ENCODE results near the gene GRHL3. TPM values are rescaled to one million over a fixed set of nuclear protein-coding genes. Genes with fewer than 3 reads are reported as not detected.

The GRHL3 gene
- total RNA-seq, 1 donor from 2014 or later: 0.12 TPM

DNA sequence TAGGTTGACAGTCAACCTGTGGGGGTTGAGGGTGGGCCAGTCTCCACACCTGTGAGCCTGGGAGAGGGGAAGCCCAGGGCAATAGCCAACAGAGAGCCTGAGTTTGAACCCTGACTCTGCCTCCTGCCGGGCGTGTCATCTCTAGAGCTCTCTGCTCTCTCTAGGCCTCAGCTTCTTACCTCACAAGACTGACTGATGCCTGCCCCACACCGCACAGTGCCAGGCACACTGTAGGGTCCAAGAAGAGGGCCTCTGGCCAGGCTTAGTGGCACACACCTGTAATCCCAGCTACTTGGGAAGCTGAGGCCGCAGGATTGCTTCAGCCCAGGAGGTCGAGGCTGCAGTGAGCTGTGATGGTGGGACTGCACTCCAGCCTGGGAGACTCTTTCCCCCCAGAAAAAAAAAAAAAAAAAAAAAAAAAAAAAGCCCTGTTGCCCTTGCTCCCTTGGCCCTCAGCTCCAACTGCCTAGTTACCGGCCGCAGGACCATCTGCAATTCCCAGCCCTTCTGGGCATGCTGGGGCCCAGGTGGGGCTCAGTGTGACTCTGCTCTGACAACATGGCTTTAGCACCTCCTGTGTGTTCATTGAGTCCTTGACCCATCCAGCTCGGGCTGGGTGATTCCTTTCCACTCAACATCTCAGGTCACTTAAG, 25.1 kb downstream of the GRHL3 start:
- TF ChIP-seq, protein P1, sequence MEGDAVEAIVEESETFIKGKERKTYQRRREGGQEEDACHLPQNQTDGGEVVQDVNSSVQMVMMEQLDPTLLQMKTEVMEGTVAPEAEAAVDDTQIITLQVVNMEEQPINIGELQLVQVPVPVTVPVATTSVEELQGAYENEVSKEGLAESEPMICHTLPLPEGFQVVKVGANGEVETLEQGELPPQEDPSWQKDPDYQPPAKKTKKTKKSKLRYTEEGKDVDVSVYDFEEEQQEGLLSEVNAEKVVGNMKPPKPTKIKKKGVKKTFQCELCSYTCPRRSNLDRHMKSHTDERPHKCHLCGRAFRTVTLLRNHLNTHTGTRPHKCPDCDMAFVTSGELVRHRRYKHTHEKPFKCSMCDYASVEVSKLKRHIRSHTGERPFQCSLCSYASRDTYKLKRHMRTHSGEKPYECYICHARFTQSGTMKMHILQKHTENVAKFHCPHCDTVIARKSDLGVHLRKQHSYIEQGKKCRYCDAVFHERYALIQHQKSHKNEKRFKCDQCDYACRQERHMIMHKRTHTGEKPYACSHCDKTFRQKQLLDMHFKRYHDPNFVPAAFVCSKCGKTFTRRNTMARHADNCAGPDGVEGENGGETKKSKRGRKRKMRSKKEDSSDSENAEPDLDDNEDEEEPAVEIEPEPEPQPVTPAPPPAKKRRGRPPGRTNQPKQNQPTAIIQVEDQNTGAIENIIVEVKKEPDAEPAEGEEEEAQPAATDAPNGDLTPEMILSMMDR (conservative IDR thresholded peaks at IDR 0.05): no peak
- DNase-seq (ENCODE audit: low read depth, low spot score): no peak
- Mint-ChIP-seq H3K27me3 (ENCODE audit: low read depth) (no peaks in the 10 kb centered on the region), H3K36me3 (ENCODE audit: low read depth) (no peaks in the 10 kb centered on the region), H3K4me1 (peaks cover 21% of the 10 kb centered on the region), H3K9me3 (no peaks in the 10 kb centered on the region), H3K27ac (ENCODE audit: unreplicated experiment) (no peak overlapping the region), H3K4me3 (peak overlapping the region; percentile 56)

DNA sequence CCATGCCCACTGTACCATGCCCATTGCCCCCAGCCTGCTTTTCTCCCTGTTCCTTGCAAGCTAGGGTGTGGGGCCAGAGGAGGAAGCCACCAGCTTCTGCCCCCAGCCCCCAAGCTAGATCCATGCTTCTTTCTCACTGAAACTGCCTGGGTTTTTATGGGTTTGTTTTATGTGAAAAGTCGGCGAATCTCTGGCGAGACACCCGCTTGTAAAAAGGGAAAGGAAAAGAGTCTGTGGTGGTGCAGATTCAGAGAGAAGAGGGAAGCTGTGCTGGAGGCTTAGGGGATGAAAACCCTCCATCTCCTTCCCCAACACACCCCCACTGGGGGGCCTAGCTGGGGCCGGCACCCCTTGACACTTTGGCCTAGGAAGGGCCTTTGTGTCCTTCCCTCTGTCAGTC, 26.2 kb downstream of the GRHL3 start:
- Mint-ChIP-seq H3K27me3 (ENCODE audit: low read depth) (no peaks in the 10 kb centered on the region), H3K4me3 (peak overlapping the region; percentile 65), H3K36me3 (ENCODE audit: low read depth) (no peaks in the 10 kb centered on the region), H3K27ac (ENCODE audit: unreplicated experiment) (no peak overlapping the region), H3K4me1 (peaks cover 11% of the 10 kb centered on the region), H3K9me3 (no peaks in the 10 kb centered on the region)
- no peak for DNase-seq (ENCODE audit: low read depth, low spot score)
- TF ChIP-seq, protein P1 (conservative IDR thresholded peaks at IDR 0.05): no peak

DNA sequence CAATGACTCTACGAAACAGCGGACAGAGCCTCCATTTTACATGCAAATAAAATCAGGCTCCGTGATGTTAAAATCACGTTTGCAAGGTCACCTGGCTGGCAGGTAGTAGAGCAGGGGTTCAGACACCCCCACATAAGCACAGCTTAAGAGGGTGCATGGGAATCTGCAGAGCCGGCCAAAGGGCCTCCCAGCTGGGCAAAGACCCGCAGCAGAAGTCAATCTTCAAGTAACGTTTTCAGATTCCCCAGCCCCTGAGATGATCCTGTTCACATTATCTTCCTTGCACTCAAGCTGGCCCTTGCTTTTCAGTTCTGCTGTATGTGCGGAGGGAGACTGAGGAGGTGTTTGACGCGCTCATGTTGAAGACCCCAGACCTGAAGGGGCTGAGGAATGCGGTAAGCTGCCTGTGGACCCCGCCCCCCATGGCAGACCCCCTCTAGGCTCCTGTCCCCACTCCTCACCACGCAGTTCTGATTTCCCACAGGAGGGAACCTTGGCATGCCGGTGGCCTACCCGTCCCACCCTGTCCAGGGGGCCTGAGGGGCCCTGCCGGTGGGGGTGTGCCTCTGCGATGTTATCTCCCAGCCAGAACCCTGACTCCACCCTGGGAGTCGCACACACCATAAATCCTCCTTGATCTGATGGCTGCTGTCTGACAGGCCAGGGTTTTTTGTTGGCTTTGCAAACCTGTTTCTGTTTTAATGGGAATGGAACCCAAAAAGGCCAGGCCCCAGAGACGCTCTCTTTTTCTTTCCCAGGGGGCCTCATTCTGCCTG, 28.2 kb downstream of the GRHL3 start:
- Mint-ChIP-seq H3K36me3 (ENCODE audit: low read depth) (no peaks in the 10 kb centered on the region), H3K4me3 (no peak overlapping the region), H3K4me1 (peaks cover 2% of the 10 kb centered on the region), H3K9me3 (no peaks in the 10 kb centered on the region), H3K27me3 (ENCODE audit: low read depth) (no peaks in the 10 kb centered on the region), H3K27ac (ENCODE audit: unreplicated experiment) (no peak overlapping the region)
- TF ChIP-seq, protein P1 (conservative IDR thresholded peaks at IDR 0.05): no peak
- no peak for DNase-seq (ENCODE audit: low read depth, low spot score)

DNA sequence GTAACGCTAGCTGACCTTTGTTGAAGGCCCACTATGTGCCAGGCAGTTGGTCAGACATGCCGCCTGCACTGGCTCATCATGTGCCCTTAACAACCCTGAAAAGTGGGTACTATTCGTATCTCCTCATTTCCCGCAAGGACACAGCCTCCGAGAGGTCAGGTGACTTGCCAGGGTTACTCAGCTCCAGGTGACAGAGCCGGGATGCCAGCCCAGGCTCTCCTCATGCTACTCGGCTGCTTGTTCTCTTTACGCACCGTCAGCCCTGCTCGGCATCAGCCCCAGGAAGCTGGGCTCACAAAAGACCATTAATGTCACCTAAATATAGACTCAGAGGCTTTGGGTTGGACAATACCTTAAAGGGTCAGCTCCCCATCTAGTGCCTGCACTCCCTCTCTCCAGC, 29.0 kb downstream of the GRHL3 start:
- Mint-ChIP-seq H3K36me3 (ENCODE audit: low read depth) (no peaks in the 10 kb centered on the region), H3K27me3 (ENCODE audit: low read depth) (no peaks in the 10 kb centered on the region), H3K4me3 (no peak overlapping the region), H3K4me1 (no peaks in the 10 kb centered on the region), H3K9me3 (no peaks in the 10 kb centered on the region), H3K27ac (ENCODE audit: unreplicated experiment) (no peak overlapping the region)
- TF ChIP-seq, protein P1 (conservative IDR thresholded peaks at IDR 0.05): no peak
- DNase-seq (ENCODE audit: low read depth, low spot score): no peak

DNA sequence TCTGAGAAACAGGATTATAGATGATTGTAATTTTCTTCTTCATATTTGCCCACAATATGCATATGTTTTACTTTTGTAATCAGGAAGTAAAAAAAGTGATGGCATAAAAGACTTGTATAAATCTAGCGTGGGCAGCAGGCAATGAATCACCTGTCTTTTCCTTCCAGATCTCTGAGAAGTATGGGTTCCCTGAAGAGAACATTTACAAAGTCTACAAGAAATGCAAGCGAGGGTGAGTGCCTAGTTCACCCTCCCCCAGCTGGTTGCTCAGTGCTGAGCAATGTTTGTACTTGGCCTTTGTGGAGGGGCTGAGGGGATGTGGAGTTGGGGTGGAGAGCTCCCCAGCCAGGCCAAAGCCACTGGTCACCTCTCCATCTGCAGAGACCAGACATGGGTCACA, 30.7 kb downstream of the GRHL3 start:
- Mint-ChIP-seq H3K27ac (ENCODE audit: unreplicated experiment) (no peak overlapping the region), H3K27me3 (ENCODE audit: low read depth) (no peaks in the 10 kb centered on the region), H3K4me3 (no peak overlapping the region), H3K36me3 (ENCODE audit: low read depth) (no peaks in the 10 kb centered on the region), H3K9me3 (no peaks in the 10 kb centered on the region), H3K4me1 (no peaks in the 10 kb centered on the region)
- DNase-seq (ENCODE audit: low read depth, low spot score): no peak
- TF ChIP-seq, protein P1 (conservative IDR thresholded peaks at IDR 0.05): no peak

All from neural crest cell (in vitro differentiated cells).